Gastrocnemius medialis (tissue), 4 donors: ENCODE measurements around the gene RNF125. TPM values are rescaled to one million over a fixed set of nuclear protein-coding genes. Genes with fewer than 3 reads are reported as not detected.

Source experiments
- ATAC-seq, 2 donors: fragments of 150-250 bp; one replicate each; pipeline ENCODE4 v1.9.1; 2016
- DNase-seq, 2 donors: peaks; one replicate each; pipeline ENCODE4 v3.0.0-alpha.2; 2019
- H3K27ac ChIP-seq, 4 donors: fragments of 200-600 bp; sonication (generic); 1 replicate in 1 of 4; 2 replicates in 3 of 4; pipeline ENCODE4 v1.5.1; 2016 to 2018; ENCODE audit warnings: mild to moderate bottlenecking in 2 of 4, moderate library complexity in 1 of 4
- H3K27me3 ChIP-seq, 3 donors: fragments of 200-600 bp; sonication (generic) in 2 of 3; 1 replicate in 1 of 3; 2 replicates in 2 of 3; pipeline versions ENCODE4 v1.5.1 to v1.6.0; 2016 to 2019; ENCODE audit warnings: mild to moderate bottlenecking in 1 of 3, moderate library complexity in 1 of 3
- H3K36me3 ChIP-seq, 2 donors: fragments of 200-600 bp; sonication (generic) in 1 of 2; one replicate each; pipeline ENCODE4 v1.5.1; 2017 to 2018
- H3K4me1 ChIP-seq, 2 donors: fragments of 200-600 bp; sonication (generic) in 1 of 2; one replicate each; pipeline ENCODE4 v1.5.1; 2016 to 2017; ENCODE audit warnings: mild to moderate bottlenecking in 2 of 2
- H3K4me3 ChIP-seq, 4 donors: fragments of 200-600 bp; sonication (generic) in 3 of 4; 1 replicate in 1 of 4; 2 replicates in 3 of 4; pipeline ENCODE4 v1.5.1; 2016 to 2019; ENCODE audit warnings: mild to moderate bottlenecking in 2 of 4
- H3K9me3 ChIP-seq, 3 donors: fragments of 200-600 bp; sonication (generic) in 2 of 3; 1 replicate in 1 of 3; 2 replicates in 2 of 3; pipeline ENCODE4 v1.5.1; 2016 to 2019
- POLR2A ChIP-seq, 2 donors: fragments of 450-650 bp; IDR thresholded peaks; one replicate each; pipeline ENCODE4 v1.6.1; 2017; ENCODE audit warnings: antibody characterized with exemption in 2 of 2, mild to moderate bottlenecking in 2 of 2, moderate library complexity in 2 of 2
- in situ Hi-C, 4 donors: fragments of 200-750 bp; cut with MboI; loops; one replicate each; pipeline versions ENCODE4 v1.15.0 to v1.8.0; 2017; ENCODE audit warnings: low sequenced_read_pairs in 4 of 4
- intact Hi-C: fragments of 100-400 bp; cut with DNase I; formaldehyde crosslinking; loops from one replicate; pipeline ENCODE4 v1.15.1; 2023; ENCODE audit warnings: low total_unique reads
- total RNA-seq, 4 donors: library from RNA; depleted of rRNA; stranded (reverse); fragments of >200 nt; gene quantifications; one replicate each; pipeline versions ENCODE4 v1.1.0 to v1.2.3, GENCODE V29; 2016
- TF ChIP-seq, protein P1 (sequence below), 5 experiments: fragments of 450-650 bp in 3 of 5; fragments of 200-600 bp in 2 of 5; sonication (generic) in 2 of 5; IDR thresholded peaks in 4 of 5; conservative IDR thresholded peaks in 1 of 5; 1 replicate in 4 of 5; 2 replicates in 1 of 5; pipeline ENCODE4 v1.5.1; 2016 to 2019; ENCODE audit warnings: antibody characterized with exemption in 5 of 5, mild to moderate bottlenecking in 3 of 5, moderate library complexity in 3 of 5

RNF125 gene
- total RNA-seq: 1 to 10 TPM in 3 of 4 donors, under 1 TPM in 1; 0.85 to 6.4 (median 3.1) TPM

DNA sequence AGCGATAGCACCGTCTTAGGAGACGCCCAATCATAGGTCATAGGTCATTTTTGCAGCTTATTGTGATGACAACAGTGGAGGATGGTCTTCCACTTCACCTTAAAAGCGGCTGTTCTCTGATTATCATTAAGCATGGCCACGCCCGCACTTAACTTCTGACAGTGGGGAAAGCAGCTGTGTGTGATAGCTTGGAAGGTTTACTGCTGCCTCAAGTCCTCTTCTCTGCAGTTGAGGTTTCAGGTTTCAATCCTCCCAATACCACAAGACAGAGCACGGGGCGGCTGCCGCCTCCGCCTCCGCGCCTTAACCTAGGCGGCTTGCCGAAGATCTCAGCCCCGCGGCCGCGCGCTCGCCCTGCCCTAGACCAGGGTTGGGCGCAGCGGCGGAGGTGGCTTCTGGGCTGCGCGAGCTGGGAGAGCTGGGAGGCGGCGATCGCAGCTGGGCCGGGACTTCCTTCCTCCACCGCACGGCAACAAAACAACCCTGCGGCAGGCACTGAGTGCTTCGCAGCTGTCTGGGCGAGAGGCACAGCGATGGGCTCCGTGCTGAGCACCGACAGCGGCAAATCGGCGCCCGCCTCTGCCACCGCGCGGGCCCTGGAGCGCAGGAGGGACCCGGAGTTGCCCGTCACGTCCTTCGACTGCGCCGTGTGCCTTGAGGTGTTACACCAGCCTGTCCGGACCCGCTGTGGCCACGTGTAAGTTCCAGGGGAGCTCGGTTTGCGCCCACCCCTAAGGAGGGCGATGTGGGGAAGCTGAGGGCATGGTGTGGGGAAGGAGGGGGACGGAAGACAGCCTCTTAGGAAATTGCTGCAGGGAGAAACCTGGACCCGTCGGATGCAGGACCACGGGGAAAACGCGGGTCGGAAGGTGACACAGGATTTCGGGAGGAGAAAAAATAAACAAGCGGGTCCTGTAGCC lies at the start of gene RNF125:
Gene RNF125, plus strand, starts transcription at position 495 of the 920 bp plus-strand sequence. Its CDS starts 39 bp downstream, at position 534.
- H3K27ac ChIP-seq: peak within 1 kb of the TSS; percentile 62 to 79 (median 68)
- H3K9me3 ChIP-seq: no peaks in the 10 kb centered on the region
- ATAC-seq (peak; percentile 75 to 79), DNase-seq (peak; percentile 10 to 41)
- H3K4me1 ChIP-seq: peaks cover 0 to 11% of the 10 kb centered on the region in 2 donors
- peaks cover 0 to 3% (median 0%) of the 10 kb centered on the region in 3 donors for H3K27me3 ChIP-seq
- H3K36me3 ChIP-seq: no peaks in the 10 kb centered on the region
- in situ Hi-C loops (no loop called here), intact Hi-C loops (no loop called here)
- TF ChIP-seq POLR2A (IDR thresholded peaks at IDR 0.05): peak; percentile 30 to 40
- TF ChIP-seq, protein P1, sequence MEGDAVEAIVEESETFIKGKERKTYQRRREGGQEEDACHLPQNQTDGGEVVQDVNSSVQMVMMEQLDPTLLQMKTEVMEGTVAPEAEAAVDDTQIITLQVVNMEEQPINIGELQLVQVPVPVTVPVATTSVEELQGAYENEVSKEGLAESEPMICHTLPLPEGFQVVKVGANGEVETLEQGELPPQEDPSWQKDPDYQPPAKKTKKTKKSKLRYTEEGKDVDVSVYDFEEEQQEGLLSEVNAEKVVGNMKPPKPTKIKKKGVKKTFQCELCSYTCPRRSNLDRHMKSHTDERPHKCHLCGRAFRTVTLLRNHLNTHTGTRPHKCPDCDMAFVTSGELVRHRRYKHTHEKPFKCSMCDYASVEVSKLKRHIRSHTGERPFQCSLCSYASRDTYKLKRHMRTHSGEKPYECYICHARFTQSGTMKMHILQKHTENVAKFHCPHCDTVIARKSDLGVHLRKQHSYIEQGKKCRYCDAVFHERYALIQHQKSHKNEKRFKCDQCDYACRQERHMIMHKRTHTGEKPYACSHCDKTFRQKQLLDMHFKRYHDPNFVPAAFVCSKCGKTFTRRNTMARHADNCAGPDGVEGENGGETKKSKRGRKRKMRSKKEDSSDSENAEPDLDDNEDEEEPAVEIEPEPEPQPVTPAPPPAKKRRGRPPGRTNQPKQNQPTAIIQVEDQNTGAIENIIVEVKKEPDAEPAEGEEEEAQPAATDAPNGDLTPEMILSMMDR (IDR thresholded peaks at IDR 0.05 in 4 of 5, conservative IDR thresholded peaks at IDR 0.05 in 1 of 5): no peak
- peak within 1 kb of the TSS; percentile 61 to 72 (median 66) for H3K4me3 ChIP-seq

DNA sequence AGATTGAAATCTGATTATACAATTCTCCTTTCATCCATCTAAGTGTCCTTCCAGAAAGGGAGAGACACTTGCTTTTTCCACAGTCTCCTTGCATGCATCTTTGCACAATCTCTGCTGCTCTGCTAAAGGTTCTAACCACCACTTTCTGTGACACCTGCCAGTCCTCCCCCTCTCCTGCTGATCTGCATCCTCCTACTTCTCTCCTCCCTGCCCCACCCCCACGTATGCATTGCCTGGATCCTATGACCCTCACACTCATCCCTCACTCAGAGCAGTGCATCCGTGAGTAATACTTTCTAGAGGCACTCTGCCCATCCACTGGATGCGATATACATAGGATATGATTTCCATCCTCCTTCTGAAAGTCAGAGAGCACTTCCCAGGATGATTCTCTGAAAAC lies 48.0 kb upstream of the RNF125 start:
- H3K9me3 ChIP-seq: peaks cover 0 to 4% (median 3%) of the 10 kb centered on the region in 3 donors
- H3K4me3 ChIP-seq: no peak overlapping the region
- no peak for ATAC-seq
- in situ Hi-C loops: loop anchor here (10.0 to 25.0 kb wide), 5 partner anchors 226 to 416 kb away; no protein-coding TSS in a partner anchor
- intact Hi-C loops: no loop called here
- H3K36me3 ChIP-seq: no peaks in the 10 kb centered on the region
- DNase-seq: no peak
- no peaks in the 10 kb centered on the region for H3K27me3 ChIP-seq
- no peaks in the 10 kb centered on the region for H3K4me1 ChIP-seq
- TF ChIP-seq POLR2A (IDR thresholded peaks at IDR 0.05): no peak
- TF ChIP-seq, protein P1 (IDR thresholded peaks at IDR 0.05 in 4 of 5, conservative IDR thresholded peaks at IDR 0.05 in 1 of 5): no peak
- H3K27ac ChIP-seq: no peak overlapping the region

DNA sequence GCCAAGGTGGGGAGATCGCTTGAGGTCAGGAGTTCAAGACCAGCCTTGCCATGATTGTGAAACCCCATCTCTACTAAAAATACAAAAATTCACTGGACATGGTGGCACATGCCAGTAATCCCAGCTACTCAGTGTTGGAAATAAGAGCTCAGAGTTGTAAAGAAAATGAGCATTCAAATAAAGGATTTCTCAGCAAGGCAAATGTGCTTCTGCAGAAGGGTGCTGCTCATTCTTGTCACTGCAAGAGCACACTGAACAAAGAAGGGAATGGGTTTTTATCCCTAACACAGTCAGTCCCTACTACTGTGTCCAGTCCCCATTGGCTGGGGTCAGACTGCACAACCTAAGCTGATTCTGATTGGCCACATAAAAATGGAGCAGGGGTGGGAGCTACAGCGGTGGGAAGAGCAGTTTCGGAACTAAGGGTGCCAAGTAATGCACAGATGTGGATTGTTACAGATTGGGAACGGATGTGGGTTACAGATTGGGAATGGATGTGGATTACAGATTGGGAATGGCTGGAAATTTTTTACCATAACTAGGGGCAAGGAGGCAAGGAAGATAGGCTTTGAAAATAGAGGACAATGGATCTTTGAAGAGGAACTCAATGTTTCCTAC lies 44.6 kb upstream of the RNF125 start:
- Histone ChIP-seq H3K9me3 (peaks cover 0 to 4% (median 3%) of the 10 kb centered on the region in 3 donors), H3K36me3 (no peaks in the 10 kb centered on the region), H3K27ac (no peak overlapping the region), H3K4me1 (no peaks in the 10 kb centered on the region), H3K27me3 (no peaks in the 10 kb centered on the region), H3K4me3 (no peak overlapping the region)
- no peak for ATAC-seq
- TF ChIP-seq, protein P1 (IDR thresholded peaks at IDR 0.05 in 4 of 5, conservative IDR thresholded peaks at IDR 0.05 in 1 of 5): no peak
- TF ChIP-seq POLR2A (IDR thresholded peaks at IDR 0.05): no peak
- DNase-seq: no peak
- in situ Hi-C loops: loop anchor here (10.0 to 25.0 kb wide), 5 partner anchors 229 to 419 kb away; no protein-coding TSS in a partner anchor
- intact Hi-C loops: no loop called here

DNA sequence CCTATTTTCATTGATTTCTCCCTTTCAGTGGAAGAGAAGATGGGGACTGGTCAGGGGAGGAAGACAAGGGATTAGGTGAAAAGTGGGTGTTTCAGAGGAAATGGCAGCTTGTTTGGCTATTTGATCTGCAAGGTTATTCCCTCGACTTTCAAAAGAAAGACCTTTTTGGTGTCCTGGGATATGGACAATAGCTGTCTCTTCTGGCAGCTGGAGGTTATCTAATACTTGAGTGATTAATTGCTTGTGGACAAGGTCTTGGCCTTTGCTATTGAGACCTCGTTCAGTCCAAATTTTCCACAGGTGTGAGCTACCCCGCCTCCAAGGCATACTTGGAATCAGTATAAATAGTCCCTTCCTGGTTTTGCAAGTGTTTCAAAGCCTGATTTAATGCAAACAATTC lies 42.4 kb upstream of the RNF125 start:
- no peaks in the 10 kb centered on the region for H3K36me3 ChIP-seq
- in situ Hi-C loops: loop anchor here in 3 of 4 donors (5.0 to 10.0 kb wide), 4 partner anchors 231 to 424 kb away; no protein-coding TSS in a partner anchor
- intact Hi-C loops: loop anchor here (5.0 kb wide), 2 partner anchors 234 to 419 kb away; no protein-coding TSS in a partner anchor
- no peak overlapping the region for H3K4me3 ChIP-seq
- H3K27ac ChIP-seq: no peak overlapping the region
- no peaks in the 10 kb centered on the region for H3K27me3 ChIP-seq
- ATAC-seq (no peak), DNase-seq (no peak)
- TF ChIP-seq, protein P1 (IDR thresholded peaks at IDR 0.05 in 4 of 5, conservative IDR thresholded peaks at IDR 0.05 in 1 of 5): no peak
- TF ChIP-seq POLR2A (IDR thresholded peaks at IDR 0.05): no peak
- peaks cover 0 to 4% (median 3%) of the 10 kb centered on the region in 3 donors for H3K9me3 ChIP-seq
- H3K4me1 ChIP-seq: no peaks in the 10 kb centered on the region
